PFSK-1 (cell line): ENCODE results near the gene PRDM16.

ENCODE experiments used
- FOXP2 ChIP-seq: optimal IDR thresholded peaks from 2 replicates; pipeline ENCODE3; 2011; ENCODE audit warnings: borderline replicate concordance, control low read depth, inconsistent platforms; ENCODE audit not compliant: insufficient read depth; ENCODE audit errors: extremely low read length, extremely low read depth
- POLR2AphosphoS5 ChIP-seq: IDR thresholded peaks from 2 replicates; pipeline ENCODE4 v1.6.1; 2012; ENCODE audit warnings: low read depth, mild to moderate bottlenecking, control low read depth, low read length, moderate library complexity
- SIN3A ChIP-seq: IDR thresholded peaks from 2 replicates; pipeline ENCODE4 v1.6.1; 2012; ENCODE audit warnings: mild to moderate bottlenecking, low read length, moderate library complexity, borderline replicate concordance; ENCODE audit not compliant: insufficient read depth
- TAF1 ChIP-seq: IDR thresholded peaks from 2 replicates; pipeline ENCODE4 v1.6.1; 2012; ENCODE audit warnings: low read length, control low read depth, borderline replicate concordance; ENCODE audit not compliant: insufficient read depth
- TF ChIP-seq, protein P1 (sequence below), 2 experiments: IDR thresholded peaks; 2 replicates each; pipeline versions ENCODE4 v1.6.1 to v1.8.0; 2011 to 2012; ENCODE audit warnings: low read depth in 2 of 2, low read length in 2 of 2, control low read depth in 1 of 2, inconsistent platforms in 1 of 2, mild to moderate bottlenecking in 1 of 2, moderate library complexity in 1 of 2; ENCODE audit not compliant: insufficient read depth in 1 of 2

Gene PRDM16

DNA sequence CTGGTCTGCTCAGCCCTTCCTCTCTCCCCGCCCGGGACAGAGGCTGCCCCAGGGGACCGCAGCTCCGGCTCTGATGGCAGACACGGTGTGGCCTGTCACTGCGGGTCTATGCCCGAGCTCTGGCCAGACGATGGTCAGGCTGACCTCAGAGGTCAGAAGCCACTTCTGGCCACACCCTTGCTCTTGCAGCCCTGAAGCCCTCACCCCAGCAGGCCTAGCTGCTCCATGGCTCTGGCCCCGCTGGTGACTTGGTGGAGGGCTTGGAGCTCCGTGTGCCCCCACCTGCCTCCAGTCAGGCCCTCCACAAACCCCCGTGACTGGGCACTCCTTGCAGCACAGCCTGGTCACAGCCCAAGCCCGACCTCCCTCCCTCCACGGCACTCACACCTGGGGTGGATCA is 47.6 kb downstream of the PRDM16 start:
- TF ChIP-seq POLR2AphosphoS5 (no peak), FOXP2 (no peak), TAF1 (no peak), SIN3A (no peak)
- TF ChIP-seq, protein P1, sequence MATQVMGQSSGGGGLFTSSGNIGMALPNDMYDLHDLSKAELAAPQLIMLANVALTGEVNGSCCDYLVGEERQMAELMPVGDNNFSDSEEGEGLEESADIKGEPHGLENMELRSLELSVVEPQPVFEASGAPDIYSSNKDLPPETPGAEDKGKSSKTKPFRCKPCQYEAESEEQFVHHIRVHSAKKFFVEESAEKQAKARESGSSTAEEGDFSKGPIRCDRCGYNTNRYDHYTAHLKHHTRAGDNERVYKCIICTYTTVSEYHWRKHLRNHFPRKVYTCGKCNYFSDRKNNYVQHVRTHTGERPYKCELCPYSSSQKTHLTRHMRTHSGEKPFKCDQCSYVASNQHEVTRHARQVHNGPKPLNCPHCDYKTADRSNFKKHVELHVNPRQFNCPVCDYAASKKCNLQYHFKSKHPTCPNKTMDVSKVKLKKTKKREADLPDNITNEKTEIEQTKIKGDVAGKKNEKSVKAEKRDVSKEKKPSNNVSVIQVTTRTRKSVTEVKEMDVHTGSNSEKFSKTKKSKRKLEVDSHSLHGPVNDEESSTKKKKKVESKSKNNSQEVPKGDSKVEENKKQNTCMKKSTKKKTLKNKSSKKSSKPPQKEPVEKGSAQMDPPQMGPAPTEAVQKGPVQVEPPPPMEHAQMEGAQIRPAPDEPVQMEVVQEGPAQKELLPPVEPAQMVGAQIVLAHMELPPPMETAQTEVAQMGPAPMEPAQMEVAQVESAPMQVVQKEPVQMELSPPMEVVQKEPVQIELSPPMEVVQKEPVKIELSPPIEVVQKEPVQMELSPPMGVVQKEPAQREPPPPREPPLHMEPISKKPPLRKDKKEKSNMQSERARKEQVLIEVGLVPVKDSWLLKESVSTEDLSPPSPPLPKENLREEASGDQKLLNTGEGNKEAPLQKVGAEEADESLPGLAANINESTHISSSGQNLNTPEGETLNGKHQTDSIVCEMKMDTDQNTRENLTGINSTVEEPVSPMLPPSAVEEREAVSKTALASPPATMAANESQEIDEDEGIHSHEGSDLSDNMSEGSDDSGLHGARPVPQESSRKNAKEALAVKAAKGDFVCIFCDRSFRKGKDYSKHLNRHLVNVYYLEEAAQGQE (IDR thresholded peaks at IDR 0.05; ENCODE audit: insufficient read depth in 1 of 2, low read depth in 2 of 2, low read length in 2 of 2): no peak

GRCh38 chr1:3117879-3118278 is 48.9 kb downstream of the PRDM16 start:
- TF ChIP-seq POLR2AphosphoS5 (no peak), SIN3A (no peak), TAF1 (no peak), FOXP2 (no peak)
- TF ChIP-seq, protein P1 (IDR thresholded peaks at IDR 0.05; ENCODE audit: insufficient read depth in 1 of 2, low read depth in 2 of 2, low read length in 2 of 2): no peak

DNA sequence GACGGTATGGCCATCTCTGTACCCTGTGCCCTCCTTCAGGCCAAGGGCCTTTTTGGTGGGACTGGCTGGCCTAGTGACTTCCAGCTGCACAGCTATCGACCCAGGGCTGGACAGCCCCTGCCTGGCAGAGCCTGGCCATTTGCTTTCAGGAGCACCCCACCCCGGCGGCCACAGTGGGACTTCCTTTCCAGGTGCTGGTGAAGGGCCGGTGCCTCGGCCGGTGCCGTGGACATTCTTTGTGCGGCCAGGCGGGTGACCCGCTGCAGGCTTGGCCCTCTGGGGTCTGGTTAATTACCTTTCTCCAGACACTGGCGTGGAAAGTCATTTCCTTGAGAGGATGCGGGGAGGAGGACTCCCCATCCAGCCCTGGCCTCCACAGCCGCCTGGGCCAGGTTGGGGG is 50.1 kb downstream of the PRDM16 start:
- TF ChIP-seq SIN3A (no peak), FOXP2 (no peak), POLR2AphosphoS5 (no peak), TAF1 (no peak)
- TF ChIP-seq, protein P1 (IDR thresholded peaks at IDR 0.05; ENCODE audit: insufficient read depth in 1 of 2, low read depth in 2 of 2, low read length in 2 of 2): no peak

GRCh38 chr1:3119725-3120124 is 50.7 kb downstream of the PRDM16 start:
- TF ChIP-seq POLR2AphosphoS5 (no peak), FOXP2 (no peak), SIN3A (no peak), TAF1 (no peak)
- TF ChIP-seq, protein P1 (IDR thresholded peaks at IDR 0.05; ENCODE audit: insufficient read depth in 1 of 2, low read depth in 2 of 2, low read length in 2 of 2): no peak

DNA sequence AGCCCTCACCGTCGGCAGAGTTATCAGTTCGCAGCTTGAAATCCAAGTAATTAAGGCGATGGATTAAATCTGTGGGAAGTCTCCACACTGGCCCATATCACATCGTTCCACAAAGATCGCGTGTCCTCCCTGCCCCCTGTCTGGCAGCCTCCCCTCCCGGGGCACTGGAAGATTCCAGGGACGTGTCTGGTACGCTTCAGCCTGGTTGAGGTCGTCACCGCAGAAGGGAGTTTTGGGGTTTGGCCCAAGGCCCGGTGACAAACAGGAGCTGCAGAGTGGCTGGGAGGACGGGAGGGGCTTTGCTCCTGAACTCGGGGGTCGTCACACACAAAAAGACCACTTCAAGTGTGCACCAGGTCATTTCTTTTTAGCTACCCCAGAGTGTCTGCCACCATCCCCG is 51.1 kb downstream of the PRDM16 start:
- TF ChIP-seq POLR2AphosphoS5 (no peak), SIN3A (no peak), FOXP2 (no peak), TAF1 (no peak)
- TF ChIP-seq, protein P1 (IDR thresholded peaks at IDR 0.05; ENCODE audit: insufficient read depth in 1 of 2, low read depth in 2 of 2, low read length in 2 of 2): no peak
